Measurements from ENCODE around the gene ZNF862.

Gene ZNF862

GRCh38 chr7:149854611-149855360 is 16.6 kb downstream of the ZNF862 start:
- no peak for DNase-seq (ENCODE audit: low spot score)
- Mint-ChIP-seq H3K27ac (no peak overlapping the region), H3K4me1 (ENCODE audit: low read depth) (peaks cover 20% of the 10 kb centered on the region), H3K36me3 (ENCODE audit: low read depth) (peaks cover 14% of the 10 kb centered on the region), H3K9me3 (no peaks in the 10 kb centered on the region), H3K4me3 (no peak overlapping the region), H3K27me3 (ENCODE audit: low read depth) (no peaks in the 10 kb centered on the region)

GRCh38 chr7:149855361-149856305 is 17.5 kb downstream of the ZNF862 start:
- Mint-ChIP-seq H3K4me3 (no peak overlapping the region), H3K36me3 (ENCODE audit: low read depth) (peaks cover 22% of the 10 kb centered on the region), H3K27ac (no peak overlapping the region), H3K9me3 (no peaks in the 10 kb centered on the region), H3K4me1 (ENCODE audit: low read depth) (peaks cover 18% of the 10 kb centered on the region), H3K27me3 (ENCODE audit: low read depth) (no peaks in the 10 kb centered on the region)
- DNase-seq (ENCODE audit: low spot score): no peak

- Mint-ChIP-seq H3K36me3 (ENCODE audit: low read depth) (peaks cover 25% of the 10 kb centered on the region), H3K27me3 (ENCODE audit: low read depth) (no peaks in the 10 kb centered on the region), H3K4me3 (peak overlapping the region; percentile 15), H3K4me1 (ENCODE audit: low read depth) (peaks cover 18% of the 10 kb centered on the region), H3K27ac (peak overlapping the region; percentile 37), H3K9me3 (no peaks in the 10 kb centered on the region)
- no peak for DNase-seq (ENCODE audit: low spot score)
These were observed 18.4 kb downstream of the ZNF862 start for GRCh38 chr7:149856583-149856982.

- no peak overlapping the region for H3K4me3 Mint-ChIP-seq
- peaks cover 27% of the 10 kb centered on the region for H3K4me1 Mint-ChIP-seq (ENCODE audit: low read depth)
- DNase-seq (ENCODE audit: low spot score): no peak
- H3K27me3 Mint-ChIP-seq (ENCODE audit: low read depth): no peaks in the 10 kb centered on the region
- H3K27ac Mint-ChIP-seq: no peak overlapping the region
- H3K9me3 Mint-ChIP-seq: no peaks in the 10 kb centered on the region
- peaks cover 30% of the 10 kb centered on the region for H3K36me3 Mint-ChIP-seq (ENCODE audit: low read depth)
These were observed 21.2 kb downstream of the ZNF862 start for GRCh38 chr7:149859369-149859768.

- H3K27me3 Mint-ChIP-seq (ENCODE audit: low read depth): no peaks in the 10 kb centered on the region
- no peaks in the 10 kb centered on the region for H3K9me3 Mint-ChIP-seq
- DNase-seq (ENCODE audit: low spot score): no peak
- H3K27ac Mint-ChIP-seq: no peak overlapping the region
- H3K4me3 Mint-ChIP-seq: no peak overlapping the region
- H3K36me3 Mint-ChIP-seq (ENCODE audit: low read depth): peaks cover 31% of the 10 kb centered on the region
- peaks cover 28% of the 10 kb centered on the region for H3K4me1 Mint-ChIP-seq (ENCODE audit: low read depth)
These were observed 21.7 kb downstream of the ZNF862 start for GRCh38 chr7:149859876-149860275.

- DNase-seq (ENCODE audit: low spot score): no peak
- Mint-ChIP-seq H3K4me1 (ENCODE audit: low read depth) (peaks cover 36% of the 10 kb centered on the region), H3K27ac (no peak overlapping the region), H3K27me3 (ENCODE audit: low read depth) (no peaks in the 10 kb centered on the region), H3K4me3 (no peak overlapping the region), H3K9me3 (no peaks in the 10 kb centered on the region), H3K36me3 (ENCODE audit: low read depth) (peaks cover 34% of the 10 kb centered on the region)
These were observed 22.9 kb downstream of the ZNF862 start for GRCh38 chr7:149860821-149861727.

- Mint-ChIP-seq H3K4me1 (ENCODE audit: low read depth) (peaks cover 36% of the 10 kb centered on the region), H3K27me3 (ENCODE audit: low read depth) (no peaks in the 10 kb centered on the region), H3K4me3 (no peak overlapping the region)
These were observed 23.5 kb downstream of the ZNF862 start for GRCh38 chr7:149861728-149862045.

GRCh38 chr7:149862156-149862555 is 24.0 kb downstream of the ZNF862 start:
- Mint-ChIP-seq H3K9me3 (no peaks in the 10 kb centered on the region), H3K27me3 (ENCODE audit: low read depth) (no peaks in the 10 kb centered on the region), H3K4me1 (ENCODE audit: low read depth) (peaks cover 36% of the 10 kb centered on the region), H3K36me3 (ENCODE audit: low read depth) (peaks cover 32% of the 10 kb centered on the region), H3K27ac (no peak overlapping the region), H3K4me3 (no peak overlapping the region)
- DNase-seq (ENCODE audit: low spot score): no peak

More at GRCh38 chr7:149861728-149862045, 23.5 kb downstream of the ZNF862 start:
- Mint-ChIP-seq H3K27ac (no peak overlapping the region), H3K9me3 (no peaks in the 10 kb centered on the region), H3K36me3 (ENCODE audit: low read depth) (peaks cover 29% of the 10 kb centered on the region)
- DNase-seq (ENCODE audit: low spot score): no peak

GRCh38 chr7:149863500-149863899 is 25.3 kb downstream of the ZNF862 start:
- Mint-ChIP-seq H3K9me3 (no peaks in the 10 kb centered on the region), H3K4me1 (ENCODE audit: low read depth) (peaks cover 43% of the 10 kb centered on the region), H3K36me3 (ENCODE audit: low read depth) (peaks cover 29% of the 10 kb centered on the region), H3K4me3 (no peak overlapping the region), H3K27ac (no peak overlapping the region), H3K27me3 (ENCODE audit: low read depth) (no peaks in the 10 kb centered on the region)
- DNase-seq (ENCODE audit: low spot score): no peak

- Mint-ChIP-seq H3K36me3 (ENCODE audit: low read depth) (peaks cover 30% of the 10 kb centered on the region), H3K4me1 (ENCODE audit: low read depth) (peaks cover 48% of the 10 kb centered on the region), H3K4me3 (peak overlapping the region; percentile 8), H3K27ac (peak overlapping the region; percentile 54), H3K27me3 (ENCODE audit: low read depth) (no peaks in the 10 kb centered on the region), H3K9me3 (no peaks in the 10 kb centered on the region)
- no peak for DNase-seq (ENCODE audit: low spot score)
These were observed 25.8 kb downstream of the ZNF862 start for GRCh38 chr7:149864023-149864422.

- H3K36me3 Mint-ChIP-seq (ENCODE audit: low read depth): peaks cover 31% of the 10 kb centered on the region
- H3K27me3 Mint-ChIP-seq (ENCODE audit: low read depth): no peaks in the 10 kb centered on the region
- no peaks in the 10 kb centered on the region for H3K9me3 Mint-ChIP-seq
- DNase-seq (ENCODE audit: low spot score): no peak
- peaks cover 54% of the 10 kb centered on the region for H3K4me1 Mint-ChIP-seq (ENCODE audit: low read depth)
- H3K4me3 Mint-ChIP-seq: peak overlapping the region; percentile 64
- H3K27ac Mint-ChIP-seq: peak overlapping the region; percentile 96
These were observed 26.6 kb downstream of the ZNF862 start for GRCh38 chr7:149864751-149865150.

- Mint-ChIP-seq H3K27me3 (ENCODE audit: low read depth) (no peaks in the 10 kb centered on the region), H3K4me1 (ENCODE audit: low read depth) (peaks cover 61% of the 10 kb centered on the region), H3K9me3 (no peaks in the 10 kb centered on the region), H3K36me3 (ENCODE audit: low read depth) (peaks cover 30% of the 10 kb centered on the region), H3K4me3 (peak overlapping the region; percentile 64), H3K27ac (peak overlapping the region; percentile 96)
- DNase-seq (ENCODE audit: low spot score): peak; percentile 53
These were observed 27.3 kb downstream of the ZNF862 start for GRCh38 chr7:149865437-149865836.

- H3K27ac Mint-ChIP-seq: peak overlapping the region; percentile 87
- DNase-seq (ENCODE audit: low spot score): no peak
These were observed 28.1 kb downstream of the ZNF862 start for GRCh38 chr7:149866139-149866778.

More at GRCh38 chr7:149866139-149866778, 28.1 kb downstream of the ZNF862 start:
- Mint-ChIP-seq H3K4me3 (peak overlapping the region; percentile 64), H3K27me3 (ENCODE audit: low read depth) (no peaks in the 10 kb centered on the region), H3K4me1 (ENCODE audit: low read depth) (peaks cover 69% of the 10 kb centered on the region), H3K9me3 (no peaks in the 10 kb centered on the region), H3K36me3 (ENCODE audit: low read depth) (peaks cover 26% of the 10 kb centered on the region)

Data from T-helper 2 cell treated with Interferon-gamma antibody and Interleukin-4, amounts not matched to agents 5 μg/mL and 100 μg/mL, for 36 hours (primary cell).